Activated CD8-positive, alpha-beta memory T cell treated with anti-CD3 and anti-CD28 coated beads, Interleukin-2, amount 50 U/mL, for 24 hours (primary cell): ENCODE data around the gene PGS1.

ENCODE experiments used
- DNase-seq: peaks from one replicate; pipeline ENCODE4 v3.0.0-alpha.2; 2020; ENCODE audit errors: extremely low read depth

The PGS1 gene

GRCh38 chr17:78364436-78365281 lies 13.8 kb upstream of the PGS1 start:
- no peak for DNase-seq

- no peak for DNase-seq
Measured at GRCh38 chr17:78365561-78366108, 12.8 kb upstream of the PGS1 start.

- no peak for DNase-seq
Measured at GRCh38 chr17:78366109-78366848, 12.2 kb upstream of the PGS1 start.

GRCh38 chr17:78367193-78367592 lies 11.3 kb upstream of the PGS1 start:
- no peak for DNase-seq

GRCh38 chr17:78368348-78368747 lies 10.1 kb upstream of the PGS1 start:
- DNase-seq: no peak

- no peak for DNase-seq
Measured at GRCh38 chr17:78368854-78369495, 9.5 kb upstream of the PGS1 start.

GRCh38 chr17:78369791-78370381 lies 8.6 kb upstream of the PGS1 start:
- no peak for DNase-seq

GRCh38 chr17:78371056-78371455 lies 7.4 kb upstream of the PGS1 start:
- no peak for DNase-seq

- DNase-seq: no peak
Measured at GRCh38 chr17:78372841-78373240, 5.6 kb upstream of the PGS1 start.

- DNase-seq: no peak
Measured at GRCh38 chr17:78374189-78374588, 4.3 kb upstream of the PGS1 start.

GRCh38 chr17:78374631-78375274 lies 3.7 kb upstream of the PGS1 start:
- no peak for DNase-seq

- no peak for DNase-seq
Measured at GRCh38 chr17:78375401-78376151, 2.9 kb upstream of the PGS1 start.

- DNase-seq: no peak
Measured at GRCh38 chr17:78376161-78376560, 2.3 kb upstream of the PGS1 start.

- DNase-seq: no peak
Measured at GRCh38 chr17:78377858-78378224, 608 bp upstream of the PGS1 start.

GRCh38 chr17:78379131-78379491 lies 662 bp downstream of the PGS1 start:
- DNase-seq: no peak

GRCh38 chr17:78380370-78380769 lies 1.9 kb downstream of the PGS1 start:
- no peak for DNase-seq

GRCh38 chr17:78381601-78382232 lies 3.3 kb downstream of the PGS1 start:
- no peak for DNase-seq

- no peak for DNase-seq
Measured at GRCh38 chr17:78383725-78384471, 5.4 kb downstream of the PGS1 start.

GRCh38 chr17:78384479-78385175 lies 6.2 kb downstream of the PGS1 start:
- DNase-seq: no peak
